HG02938 (cell line): ENCODE data around the gene UACA.
"Not testable (repeated sequence)": the region's sequence is repeated elsewhere in the genome, so short reads cannot be mapped to it uniquely, and the experiment has no call there.

Source experiments
- ATAC-seq: cut with Tn5 transposase; IDR thresholded peaks from one replicate; pipeline ENCODE4 v1.9.1; 2021; ENCODE audit warnings: mild to moderate bottlenecking, moderate library complexity; ENCODE audit not compliant: unreplicated experiment

The UACA gene

DNA sequence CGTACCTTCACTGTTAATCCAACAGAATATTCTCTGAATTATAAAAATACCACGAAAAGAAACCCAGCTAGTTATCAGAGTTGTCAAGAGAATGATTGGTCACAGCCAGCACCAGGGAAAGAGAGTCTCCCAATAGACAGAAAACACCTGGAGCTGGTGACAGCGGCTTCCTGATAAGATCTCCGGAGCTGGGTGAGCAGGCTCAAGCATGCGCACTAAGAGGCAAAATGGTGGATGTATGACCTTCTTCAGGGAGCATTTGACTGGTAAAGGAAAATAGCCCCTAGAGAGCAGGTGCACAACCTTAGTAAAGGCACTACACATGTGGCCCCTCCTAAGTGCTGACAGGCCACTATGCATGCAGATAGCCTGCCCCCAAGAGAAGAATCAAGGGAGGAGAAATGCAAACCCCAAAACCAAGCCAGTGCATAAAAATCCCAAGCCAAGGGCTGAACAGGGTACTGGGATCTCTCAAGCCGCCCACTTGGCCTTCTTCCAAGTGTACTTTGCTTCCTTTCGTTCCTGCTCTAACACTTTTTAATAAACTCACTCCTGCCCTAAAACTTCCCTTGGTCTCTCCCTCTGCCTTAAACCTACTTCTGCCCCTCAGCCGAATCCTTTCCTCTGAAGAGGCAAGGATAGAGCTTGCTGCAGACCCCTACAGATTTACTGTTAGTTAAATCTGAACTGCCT lies 93.2 kb downstream of the UACA start:
- ATAC-seq, result no peak

DNA sequence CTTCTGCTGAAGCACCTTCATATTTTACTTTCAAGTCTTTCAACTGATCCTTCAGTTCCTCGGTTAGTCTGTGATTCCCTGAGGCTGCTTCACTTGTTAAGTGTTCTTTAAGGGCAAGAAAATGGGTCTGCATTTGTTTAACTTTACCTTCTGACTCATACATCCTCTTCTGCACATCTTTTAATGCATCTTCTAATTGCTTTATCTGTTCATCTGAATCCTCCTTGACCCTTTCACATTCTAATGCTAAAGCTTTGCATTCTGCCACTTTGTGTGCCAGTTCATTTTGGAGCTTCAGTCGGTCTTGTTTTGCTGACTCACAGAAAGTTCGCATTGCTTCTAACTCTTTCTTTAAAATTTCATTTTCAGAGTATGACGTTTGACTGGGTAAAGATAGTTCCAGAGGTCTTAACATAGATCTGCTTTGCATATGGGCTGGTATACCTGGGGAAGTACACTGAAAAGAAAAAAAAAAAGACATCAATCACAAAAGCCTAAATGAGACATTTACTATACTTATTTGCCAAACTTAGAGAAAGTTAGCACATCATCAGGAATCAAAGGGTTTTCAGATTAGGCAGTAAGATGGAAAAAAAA lies 94.3 kb downstream of the UACA start:
- ATAC-seq, result peak; percentile 45

DNA sequence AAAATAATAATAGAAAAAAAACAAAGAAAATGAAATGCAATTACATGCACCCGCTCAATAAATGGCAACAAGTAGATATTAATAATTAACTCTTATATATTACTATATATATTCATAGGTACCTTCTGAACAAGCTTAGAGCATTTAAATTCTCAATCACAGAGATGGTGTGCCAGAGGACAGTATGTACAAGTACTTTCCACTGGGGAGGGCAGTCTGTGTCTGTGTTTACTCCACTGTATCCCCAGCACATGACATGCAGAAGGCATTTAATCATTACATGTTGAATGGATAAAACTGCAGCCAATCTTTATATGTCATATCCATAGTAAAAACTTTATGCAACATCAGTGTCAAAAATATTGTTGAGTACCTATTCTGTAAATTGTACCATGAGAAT lies 97.8 kb downstream of the UACA start:
- ATAC-seq, result no peak

DNA sequence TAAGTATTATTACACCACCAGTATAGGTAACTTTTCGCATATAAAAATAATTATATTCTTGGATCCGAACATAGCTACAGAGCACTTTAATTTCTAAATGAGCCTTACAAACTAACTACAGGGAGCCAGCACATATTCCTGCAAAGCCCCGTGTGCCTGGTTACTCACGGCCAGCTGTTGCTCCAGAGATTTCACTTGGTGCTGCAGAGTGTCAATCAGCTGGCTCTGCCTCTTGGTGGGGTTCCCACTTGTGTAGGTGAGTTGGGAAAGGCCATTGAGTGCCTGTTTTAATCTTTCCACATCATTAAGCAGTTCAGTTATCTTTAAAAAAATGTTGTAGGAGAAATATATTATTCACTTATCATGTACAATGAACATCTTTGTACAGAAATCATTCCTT lies 98.9 kb downstream of the UACA start:
- ATAC-seq, result no peak

DNA sequence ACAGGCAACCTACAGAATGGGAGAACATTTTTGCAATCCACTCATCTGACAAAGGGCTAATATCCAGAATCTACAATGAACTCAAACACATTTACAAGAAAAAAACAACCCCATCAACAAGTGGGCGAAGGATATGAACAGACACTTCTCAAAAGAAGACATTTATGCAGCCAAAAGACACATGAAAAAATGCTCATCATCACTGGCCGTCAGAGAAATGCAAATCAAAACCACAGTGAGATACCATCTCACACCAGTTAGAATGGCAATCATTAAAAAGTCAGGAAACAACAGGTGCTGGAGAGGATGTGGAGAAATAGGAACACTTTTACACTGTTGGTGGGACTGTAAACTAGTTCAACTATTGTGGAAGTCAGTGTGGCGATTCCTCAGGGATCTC lies 100.3 kb downstream of the UACA start:
- not testable (repeated sequence) for ATAC-seq

DNA sequence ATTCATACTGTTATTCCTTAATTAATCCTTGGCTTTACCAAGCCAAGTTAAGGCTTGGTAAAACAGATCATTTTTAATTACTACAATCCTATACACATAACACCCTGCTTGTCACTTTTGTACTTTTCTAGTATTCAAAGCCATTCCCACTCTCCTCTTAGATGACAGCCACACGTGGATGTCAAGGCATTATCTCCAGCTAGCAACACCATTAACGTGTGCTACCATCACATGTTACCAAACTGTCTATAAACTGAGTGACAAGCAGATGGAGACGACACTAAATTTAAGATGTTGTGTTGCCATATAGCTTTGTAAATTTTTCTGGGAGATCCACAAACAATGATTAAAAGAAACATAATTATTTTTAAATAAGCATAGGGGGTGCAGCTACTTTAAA lies 103.7 kb downstream of the UACA start:
- ATAC-seq, result no peak

DNA sequence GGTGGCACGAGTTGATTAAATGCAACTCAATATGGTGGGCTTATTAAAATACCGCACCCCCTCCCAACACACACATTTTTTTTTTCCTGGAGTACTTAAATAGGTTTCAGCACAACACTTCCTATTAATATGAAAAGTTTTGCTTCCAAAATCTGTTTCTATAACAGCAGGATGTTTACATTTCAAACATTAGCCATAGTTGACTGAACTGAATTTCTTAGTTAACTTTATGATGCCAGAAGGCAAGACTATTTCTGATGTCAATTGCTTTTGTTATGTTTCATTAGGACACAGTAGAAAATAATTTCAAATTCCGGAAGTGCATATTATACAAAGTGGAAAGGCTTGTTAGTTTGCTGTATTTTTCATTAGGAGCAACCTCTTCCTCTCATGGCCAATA lies 104.7 kb downstream of the UACA start:
- no peak for ATAC-seq

DNA sequence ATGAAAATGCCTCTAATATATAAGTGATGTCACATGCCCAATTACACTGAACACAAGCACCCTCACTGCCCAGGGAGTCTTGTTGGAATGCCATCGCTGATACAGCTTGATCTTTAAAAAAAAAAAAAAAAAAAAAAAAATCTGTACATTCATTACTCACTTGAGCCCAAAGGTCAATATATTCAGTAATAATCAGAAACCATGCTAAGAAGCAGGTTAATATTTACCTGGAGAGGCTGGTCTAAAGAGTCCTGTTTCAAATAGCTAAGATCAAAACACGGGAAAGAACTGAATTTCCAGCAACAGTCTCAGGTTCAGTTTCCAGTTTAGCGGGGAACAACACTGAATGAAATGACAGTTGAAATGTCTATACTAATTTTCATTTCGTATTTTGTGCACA lies 109.9 kb downstream of the UACA start:
- no peak for ATAC-seq

DNA sequence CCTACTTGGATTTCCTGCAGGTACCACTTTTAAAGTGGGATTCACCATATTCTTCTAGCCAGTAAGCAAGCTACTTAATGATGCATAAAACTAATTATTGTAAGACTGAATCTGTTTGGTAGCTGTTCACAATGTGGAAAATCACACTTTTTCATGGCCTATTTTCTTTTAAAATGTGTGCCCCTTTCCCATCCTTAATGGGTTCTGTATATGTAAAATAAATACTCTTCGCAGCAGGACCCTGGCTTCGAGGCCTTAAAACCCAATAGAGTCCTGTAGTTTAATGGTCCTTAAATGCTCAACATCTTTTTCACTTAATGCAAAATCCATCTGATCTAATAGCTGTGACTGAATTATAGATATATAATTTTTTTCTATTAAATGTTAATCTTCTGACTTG lies 111.0 kb downstream of the UACA start:
- ATAC-seq, result no peak

DNA sequence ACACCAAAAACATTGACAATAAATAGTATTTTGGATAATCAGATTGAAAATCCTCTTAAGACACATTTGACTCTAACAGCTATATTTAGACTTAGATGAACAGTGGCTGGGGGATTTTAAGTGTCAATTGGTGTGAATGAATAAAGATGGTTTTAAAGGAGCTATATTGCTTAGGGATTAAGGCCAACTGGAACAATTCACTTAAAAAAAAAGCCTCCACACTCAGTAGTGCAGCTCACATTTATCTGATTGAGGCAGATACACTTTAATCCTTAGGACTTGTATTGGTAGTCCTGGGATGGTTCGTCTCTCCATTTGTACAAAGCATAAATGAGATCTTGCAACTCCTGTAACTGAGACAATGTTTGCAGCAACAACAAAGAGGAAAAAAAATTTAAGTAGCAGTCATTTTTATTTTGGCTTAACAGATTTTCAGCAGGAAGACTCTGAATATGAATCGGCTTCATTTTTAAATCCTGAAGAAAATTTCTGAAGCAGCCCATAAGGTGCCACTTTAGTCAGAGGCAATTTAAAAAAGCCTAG lies 112.0 kb downstream of the UACA start:
- no peak for ATAC-seq

DNA sequence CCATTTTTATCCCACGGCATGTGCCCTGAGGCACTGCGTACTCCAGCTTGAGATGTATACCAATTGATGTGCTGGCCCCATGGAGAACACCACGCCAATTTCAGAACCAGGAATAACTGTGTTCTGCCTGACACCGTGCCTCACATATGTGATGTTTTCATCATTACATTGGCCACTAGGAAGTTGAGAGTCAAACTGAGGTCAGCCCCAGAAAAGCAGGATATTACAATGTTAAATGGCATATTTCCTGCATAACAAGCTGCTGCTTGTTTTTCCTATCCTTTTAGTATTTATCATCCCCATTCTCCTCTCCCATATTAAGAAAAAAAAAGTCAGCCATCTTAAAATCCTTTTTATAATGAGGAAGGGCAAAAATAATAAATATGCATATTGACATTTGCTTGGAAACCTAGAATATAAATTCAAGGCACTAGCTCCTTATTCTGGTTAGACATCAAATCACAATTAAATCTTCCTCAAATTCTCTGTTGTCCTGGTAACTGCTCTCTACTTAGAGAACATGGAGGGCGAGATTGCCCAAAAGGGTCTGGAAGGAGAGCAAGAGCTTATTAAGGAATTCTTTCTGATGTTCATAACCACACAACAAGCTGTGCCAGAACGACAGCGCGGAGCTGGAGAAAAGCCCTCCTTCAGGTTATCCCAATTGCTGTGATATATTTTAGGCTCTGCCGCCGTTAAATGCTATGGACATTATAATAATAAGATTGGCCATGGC lies 112.6 kb downstream of the UACA start:
- no peak for ATAC-seq

DNA sequence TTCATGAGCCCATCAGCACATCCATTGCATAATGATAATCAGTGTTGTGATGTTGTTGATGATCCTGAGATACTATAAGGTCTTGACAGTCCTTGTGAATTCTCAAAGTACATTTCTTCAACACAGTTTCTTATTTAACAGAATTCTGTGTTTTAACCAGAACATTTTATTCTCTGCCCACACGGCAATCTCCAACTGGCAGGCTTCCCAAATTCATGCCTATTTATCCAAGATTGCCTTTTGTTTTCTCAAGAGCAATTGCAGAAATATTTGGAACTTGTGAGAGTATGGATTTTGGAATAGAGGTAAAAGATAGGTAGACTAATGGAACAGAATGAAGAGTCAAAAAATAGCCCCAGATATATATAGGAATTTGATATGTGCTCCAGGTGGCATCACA lies 116.0 kb downstream of the UACA start:
- ATAC-seq, result no peak

DNA sequence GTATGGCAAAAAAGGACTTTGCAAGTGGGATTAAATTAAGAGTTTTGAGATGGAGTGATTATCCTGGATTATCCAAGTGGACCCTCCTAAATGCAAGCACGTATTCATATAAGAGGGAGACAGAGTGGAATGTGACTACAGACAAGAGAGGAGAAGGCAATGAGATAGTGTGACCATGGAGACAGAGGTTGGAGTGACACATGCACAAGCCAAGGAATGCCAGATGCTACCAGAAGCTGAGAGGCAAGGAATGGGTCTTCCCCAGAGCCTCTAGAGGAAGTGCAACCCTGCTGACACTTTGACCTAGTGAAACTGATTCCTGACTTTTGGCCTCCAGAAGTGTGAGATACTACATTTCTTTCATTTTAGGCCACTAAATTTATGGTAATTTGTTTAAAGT lies 117.2 kb downstream of the UACA start:
- no peak for ATAC-seq

DNA sequence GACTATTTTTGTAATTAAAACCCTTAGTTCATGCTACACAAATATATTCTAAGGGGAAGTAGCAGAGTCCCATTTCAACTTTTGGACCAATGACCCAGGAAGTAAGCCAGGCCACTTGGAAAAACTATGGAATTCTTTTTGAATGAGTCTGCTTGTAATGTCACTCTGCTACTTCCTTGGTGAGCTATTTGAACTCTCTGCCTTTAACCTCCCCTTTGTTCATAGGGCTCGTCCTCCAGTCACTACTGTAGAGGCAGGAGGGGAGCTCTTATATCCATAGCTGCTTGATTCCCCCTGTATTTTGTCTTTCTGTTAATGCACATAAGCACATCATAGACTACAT lies 119.6 kb downstream of the UACA start:
- ATAC-seq, result no peak

DNA sequence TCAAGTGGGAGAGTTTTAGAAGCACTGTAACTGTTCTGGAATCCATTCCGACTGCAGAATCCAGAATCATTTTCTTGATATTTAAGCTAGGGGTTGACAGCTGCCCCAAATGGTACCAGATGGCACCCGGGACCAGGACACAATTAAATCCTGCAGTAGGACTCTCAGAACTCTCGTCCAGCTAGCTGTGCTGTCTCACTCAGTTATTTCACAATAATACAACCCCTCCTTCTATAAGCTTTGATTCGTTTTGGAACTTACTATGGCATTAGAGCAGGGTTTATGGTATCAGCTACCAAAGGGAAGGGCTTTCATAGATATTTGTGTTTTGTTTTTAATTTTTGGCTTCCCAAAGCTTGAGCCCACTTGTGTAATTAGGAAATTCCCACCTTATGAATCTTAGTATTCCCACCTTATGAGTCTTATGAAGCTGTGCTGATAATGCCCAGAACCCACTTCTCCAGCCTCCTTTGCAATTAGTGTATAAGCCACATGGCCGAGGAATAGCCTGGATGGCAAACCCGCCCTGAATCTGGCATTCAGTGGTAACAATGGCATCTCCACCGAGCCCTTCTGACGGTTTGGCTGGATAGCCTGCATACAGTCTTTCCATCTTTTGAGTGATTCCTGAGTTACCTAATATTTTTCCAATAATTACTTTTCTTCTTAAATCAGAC lies 120.1 kb downstream of the UACA start:
- ATAC-seq, result no peak

DNA sequence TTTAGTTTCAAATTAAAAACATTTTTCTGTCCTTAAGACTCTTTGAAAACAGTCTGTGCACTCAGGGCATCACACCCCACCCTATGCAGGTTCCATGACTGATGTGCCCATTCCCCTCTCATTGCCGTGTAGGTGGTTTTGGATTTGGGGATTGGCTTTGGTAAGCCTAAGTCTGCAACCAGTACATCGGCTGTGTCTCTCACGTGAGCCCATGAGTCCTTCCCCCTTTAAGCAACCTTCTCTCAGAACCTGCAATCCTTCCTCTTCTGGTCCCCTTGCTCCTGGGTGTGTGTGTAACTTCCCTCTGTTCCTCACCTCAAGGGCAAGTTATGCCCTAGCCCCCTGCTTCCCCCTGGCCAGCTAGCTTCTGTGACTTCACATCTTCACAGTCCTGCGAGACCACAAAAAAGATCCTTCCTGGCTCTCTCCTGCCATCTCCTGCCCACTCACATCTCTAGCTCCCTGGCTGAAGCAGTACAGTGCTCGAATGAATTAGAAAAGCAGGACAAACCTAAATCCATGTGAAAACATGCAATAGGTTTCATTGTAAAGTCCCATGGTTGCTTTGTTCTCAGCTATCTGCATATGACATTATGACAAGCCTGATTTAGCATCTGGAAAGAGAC lies 126.7 kb downstream of the UACA start:
- ATAC-seq, result no peak

DNA sequence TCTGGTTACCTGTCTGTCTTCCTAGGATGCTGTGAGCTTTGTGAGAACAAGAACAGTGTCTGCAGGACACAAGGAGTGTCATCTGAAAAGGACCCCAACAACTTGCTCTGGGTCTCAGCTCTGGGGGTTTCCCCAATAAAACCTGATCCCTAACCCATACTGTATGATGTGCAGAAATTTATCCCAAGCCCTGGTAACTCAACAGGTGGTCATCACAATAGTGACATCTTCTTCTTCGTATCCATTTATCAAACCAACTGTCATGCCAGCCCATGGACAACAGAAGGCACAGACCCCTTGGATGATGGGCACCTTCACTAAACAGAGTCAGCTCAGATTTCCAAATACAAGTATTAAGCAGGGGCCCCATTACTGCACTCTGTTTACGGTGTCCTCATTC lies 127.5 kb downstream of the UACA start:
- ATAC-seq, result no peak

DNA sequence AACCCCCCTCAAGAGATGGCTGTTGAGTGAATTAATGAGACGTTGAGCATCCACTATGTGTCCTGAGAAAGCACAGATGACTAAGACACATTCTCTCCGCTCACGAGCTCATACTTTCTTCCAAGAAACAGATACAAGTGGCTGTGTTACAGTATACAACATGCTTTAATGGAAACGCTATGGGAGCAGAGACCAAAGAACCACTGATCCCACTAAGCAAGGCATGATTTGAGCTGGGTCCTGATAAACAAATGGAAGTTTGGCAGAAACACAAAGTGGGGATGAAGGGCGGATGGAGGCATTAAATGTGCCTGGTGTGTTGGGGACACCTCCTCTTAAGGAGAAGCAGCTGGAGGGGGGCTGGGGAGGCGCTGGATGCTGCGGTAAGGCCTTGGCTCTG lies 129.4 kb downstream of the UACA start:
- ATAC-seq, result no peak

DNA sequence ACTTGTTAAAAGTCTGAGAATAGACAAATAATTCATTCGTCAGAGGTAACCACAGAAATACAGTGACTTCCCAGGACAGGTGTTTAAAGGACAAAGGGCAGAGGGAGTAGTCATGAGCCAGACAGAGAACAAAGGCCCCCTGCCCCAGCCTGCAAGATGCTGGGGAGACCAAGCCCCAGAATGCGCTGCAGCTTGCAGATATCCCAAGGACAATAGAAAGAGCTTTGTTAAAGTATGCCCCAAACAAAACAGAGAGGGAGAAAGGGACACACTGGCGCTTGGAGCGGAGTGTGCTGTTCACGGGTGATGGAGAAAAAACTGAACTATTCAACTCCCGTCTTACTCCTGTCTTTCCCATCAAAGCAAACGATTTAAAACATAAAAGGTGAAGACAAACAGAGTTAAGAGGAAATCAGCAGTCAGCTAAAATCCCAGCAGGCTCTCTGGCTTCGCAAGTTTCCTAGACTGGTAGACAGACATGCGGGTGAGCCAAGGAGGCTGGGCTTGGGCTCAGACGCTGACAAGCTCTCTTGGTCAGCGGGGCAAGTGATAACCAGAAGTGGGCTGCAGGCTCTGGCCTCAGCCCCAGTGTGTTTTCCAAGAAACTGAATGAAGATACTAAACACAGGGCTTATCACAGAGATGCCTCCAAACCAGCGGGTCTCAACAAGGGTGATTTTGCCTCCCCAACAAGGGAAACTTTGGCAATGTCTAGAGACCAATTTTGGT lies 130.1 kb downstream of the UACA start:
- no peak for ATAC-seq

DNA sequence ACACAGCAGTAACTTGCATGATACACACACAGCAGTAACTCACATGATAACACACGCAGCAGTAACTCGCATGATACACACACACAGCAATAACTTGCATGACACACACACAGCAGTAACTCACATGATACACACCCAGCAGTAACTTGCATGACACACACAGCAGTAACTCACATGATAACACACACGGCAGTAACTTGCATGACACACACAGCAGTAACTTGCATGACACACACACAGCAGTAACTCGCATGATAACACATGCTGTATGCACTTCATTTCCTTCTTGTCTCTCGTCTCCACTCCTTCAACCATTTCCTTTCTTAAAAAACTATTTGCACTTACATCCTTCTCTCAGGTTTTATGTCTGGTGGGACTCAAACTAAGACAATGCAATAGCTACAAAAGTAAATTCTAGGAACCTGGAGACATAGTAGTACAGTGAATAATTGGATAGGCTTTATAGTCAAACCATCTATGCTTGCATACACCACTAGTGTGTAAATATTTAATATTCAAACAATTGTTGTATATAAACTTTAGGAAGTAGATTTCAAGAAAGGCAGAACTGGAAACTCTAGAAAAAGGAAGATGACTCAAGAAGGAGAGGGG lies 130.8 kb downstream of the UACA start:
- ATAC-seq, result no peak
